Measurements from ENCODE around the gene GULP1. TPM values are rescaled to one million over a fixed set of nuclear protein-coding genes. Genes with fewer than 3 reads are reported as not detected.

Gene GULP1
- total and polyA plus RNA-seq, 2 of the 13 experiments (the other 11 are each of a cell fraction or from before 2014, with no cell fraction given): 0.15 TPM; not detected in 1

GRCh38 chr2:188383158-188383557 lies 91.5 kb downstream of the GULP1 start:
- BruUV-seq (replicated peaks): no TSS peak

More at GRCh38 chr2:188383158-188383557, 91.5 kb downstream of the GULP1 start:
- ChIA-PET POLR2A (no interaction called here), CTCF (ENCODE audit: low intra/inter-chr PET ratio, low total read pairs) (no interaction called here)
- DNase-seq (ENCODE audit: low spot score) (no peak), FAIRE-seq (no peak), ATAC-seq (no peak)
- Histone ChIP-seq H3K9ac (ENCODE audit: insufficient read depth, low read depth, low read length) (no peak overlapping the region), H3K27me3 (ENCODE audit: control insufficient read depth in 1 of 2, insufficient read depth in 2 of 2, low read length in 2 of 2) (no peaks in the 10 kb centered on the region), H4K20me1 (ENCODE audit: insufficient read depth, low read length) (no peaks in the 10 kb centered on the region), H3K9me3 (ENCODE audit: low read length) (peaks cover 7% of the 10 kb centered on the region; the same call in 1 of the 2 replicates), H3K4me1 (ENCODE audit: insufficient read depth, low read length) (no peaks in the 10 kb centered on the region), H2AFZ (ENCODE audit: low read length) (no peak overlapping the region), H3K36me3 (replicated peaks in 1 of 2; ENCODE audit: control insufficient read depth in 1 of 2, insufficient read depth in 2 of 2, low read length in 2 of 2) (no peaks in the 10 kb centered on the region), H3K27ac (ENCODE audit: extremely low read length, insufficient read depth, low read length) (no peak overlapping the region), H3K79me2 (ENCODE audit: insufficient read depth, low read length) (no peaks in the 10 kb centered on the region), H3K4me3 (replicated peaks in 1 of 3; ENCODE audit: insufficient read depth in 1 of 3, low read depth in 2 of 3, low read length in 3 of 3) (no peak overlapping the region), H3K4me2 (ENCODE audit: low read depth, low read length) (no peak overlapping the region)
- intact Hi-C loops (cut with micrococcal nuclease; ENCODE audit: unreplicated experiment) (no loop called here), in situ Hi-C loops (cut with HindIII; ENCODE audit: extremely low pct_ligation_motif_present, low pct_unique_long_range_greater_than_20kb) (no loop called here)
- TF ChIP-seq ZNF773 (CRISPR knock-in tag; IDR thresholded peaks at IDR 0.05; ENCODE audit: borderline replicate concordance) (no peak), ZNF788 (CRISPR knock-in tag; IDR thresholded peaks at IDR 0.05; ENCODE audit: borderline replicate concordance) (no peak), REPIN1 (CRISPR knock-in tag; IDR thresholded peaks at IDR 0.05; ENCODE audit: borderline replicate concordance, low read depth) (no peak), ZNF484 (CRISPR knock-in tag; IDR thresholded peaks at IDR 0.05; ENCODE audit: borderline replicate concordance, low read depth) (no peak), REL (CRISPR knock-in tag; conservative IDR thresholded peaks at IDR 0.05) (no peak), EEA1 (CRISPR knock-in tag; IDR thresholded peaks at IDR 0.05; ENCODE audit: borderline replicate concordance) (no peak), SIN3B (IDR thresholded peaks at IDR 0.05; ENCODE audit: low read length) (no peak), ZFP41 (CRISPR knock-in tag; IDR thresholded peaks at IDR 0.05; ENCODE audit: borderline replicate concordance) (no peak), GPN1 (CRISPR knock-in tag; IDR thresholded peaks at IDR 0.05; ENCODE audit: borderline replicate concordance) (no peak), ZNF101 (CRISPR knock-in tag; IDR thresholded peaks at IDR 0.05; ENCODE audit: borderline replicate concordance, low read depth) (no peak), YEATS4 (CRISPR knock-in tag; IDR thresholded peaks at IDR 0.05; ENCODE audit: borderline replicate concordance) (no peak)
- TF ChIP-seq, protein P1, sequence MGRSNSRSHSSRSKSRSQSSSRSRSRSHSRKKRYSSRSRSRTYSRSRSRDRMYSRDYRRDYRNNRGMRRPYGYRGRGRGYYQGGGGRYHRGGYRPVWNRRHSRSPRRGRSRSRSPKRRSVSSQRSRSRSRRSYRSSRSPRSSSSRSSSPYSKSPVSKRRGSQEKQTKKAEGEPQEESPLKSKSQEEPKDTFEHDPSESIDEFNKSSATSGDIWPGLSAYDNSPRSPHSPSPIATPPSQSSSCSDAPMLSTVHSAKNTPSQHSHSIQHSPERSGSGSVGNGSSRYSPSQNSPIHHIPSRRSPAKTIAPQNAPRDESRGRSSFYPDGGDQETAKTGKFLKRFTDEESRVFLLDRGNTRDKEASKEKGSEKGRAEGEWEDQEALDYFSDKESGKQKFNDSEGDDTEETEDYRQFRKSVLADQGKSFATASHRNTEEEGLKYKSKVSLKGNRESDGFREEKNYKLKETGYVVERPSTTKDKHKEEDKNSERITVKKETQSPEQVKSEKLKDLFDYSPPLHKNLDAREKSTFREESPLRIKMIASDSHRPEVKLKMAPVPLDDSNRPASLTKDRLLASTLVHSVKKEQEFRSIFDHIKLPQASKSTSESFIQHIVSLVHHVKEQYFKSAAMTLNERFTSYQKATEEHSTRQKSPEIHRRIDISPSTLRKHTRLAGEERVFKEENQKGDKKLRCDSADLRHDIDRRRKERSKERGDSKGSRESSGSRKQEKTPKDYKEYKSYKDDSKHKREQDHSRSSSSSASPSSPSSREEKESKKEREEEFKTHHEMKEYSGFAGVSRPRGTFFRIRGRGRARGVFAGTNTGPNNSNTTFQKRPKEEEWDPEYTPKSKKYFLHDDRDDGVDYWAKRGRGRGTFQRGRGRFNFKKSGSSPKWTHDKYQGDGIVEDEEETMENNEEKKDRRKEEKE (IDR thresholded peaks at IDR 0.05): no peak
- WGBS (ENCODE audit: low lambda C conversion rate): 7% methylated on average over 1 of the region's 1 CpG

All from HepG2 (cell line).